ENCODE measurements around the gene SRGAP2B.
"Not testable (repeated sequence)": the region's sequence is repeated elsewhere in the genome, so short reads cannot be mapped to it uniquely, and the experiment has no call there.

Gene SRGAP2B

GRCh38 chr1:144966488-144966887 lies 128.6 kb downstream of the SRGAP2B start:
- not testable (repeated sequence) for DNase-seq; H3K4me1 ChIP-seq (ENCODE audit: insufficient read depth, low read length); H3K4me2 ChIP-seq (ENCODE audit: insufficient read depth, low read length); H4K20me1 ChIP-seq (ENCODE audit: insufficient read depth, low read length); H3K27ac ChIP-seq (ENCODE audit: low read length); H3K36me3 ChIP-seq (ENCODE audit: insufficient read depth, low read length); ATAC-seq (ENCODE audit: insufficient read depth, low read depth); H3K4me3 ChIP-seq (ENCODE audit: low read depth in 1 of 2, low read length in 2 of 2); H3K9ac ChIP-seq (ENCODE audit: low read depth, low read length); H2AFZ ChIP-seq (ENCODE audit: low read depth, low read length); H3K27me3 ChIP-seq (ENCODE audit: insufficient read depth, low read length, poor library complexity); H3K79me2 ChIP-seq (ENCODE audit: insufficient read depth, low read length); H3K9me3 ChIP-seq (ENCODE audit: insufficient read depth, low read length, severe bottlenecking)

DNA sequence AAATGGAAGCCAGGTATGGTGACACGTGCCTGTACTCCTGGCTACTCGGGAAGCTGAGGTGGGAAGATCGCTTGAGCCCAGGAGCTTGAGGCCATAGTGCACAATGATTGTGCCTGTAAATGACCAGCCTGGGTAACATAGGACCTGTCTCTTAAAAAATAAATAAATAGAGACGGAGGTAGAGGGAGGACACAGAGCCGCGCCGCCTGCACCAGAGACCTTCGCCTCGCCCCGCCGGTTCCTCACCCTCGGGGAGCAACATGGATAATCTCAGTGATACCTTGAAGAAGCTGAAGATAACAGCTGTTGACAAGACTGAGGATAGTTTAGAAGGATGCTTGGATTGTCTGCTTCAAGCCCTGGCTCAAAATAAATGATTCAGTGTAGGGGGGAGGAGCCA lies 130.4 kb downstream of the SRGAP2B start:
- not testable (repeated sequence) for H3K4me3 ChIP-seq (ENCODE audit: low read depth in 1 of 2, low read length in 2 of 2); H3K36me3 ChIP-seq (ENCODE audit: insufficient read depth, low read length); DNase-seq; H3K9ac ChIP-seq (ENCODE audit: low read depth, low read length); H2AFZ ChIP-seq (ENCODE audit: low read depth, low read length); H3K27me3 ChIP-seq (ENCODE audit: insufficient read depth, low read length, poor library complexity); H3K9me3 ChIP-seq (ENCODE audit: insufficient read depth, low read length, severe bottlenecking); H3K27ac ChIP-seq (ENCODE audit: low read length); H3K79me2 ChIP-seq (ENCODE audit: insufficient read depth, low read length); ATAC-seq (ENCODE audit: insufficient read depth, low read depth); H4K20me1 ChIP-seq (ENCODE audit: insufficient read depth, low read length); H3K4me2 ChIP-seq (ENCODE audit: insufficient read depth, low read length); H3K4me1 ChIP-seq (ENCODE audit: insufficient read depth, low read length)

GRCh38 chr1:144964186-144964585 lies 130.9 kb downstream of the SRGAP2B start:
- not testable (repeated sequence) for H3K36me3 ChIP-seq (ENCODE audit: insufficient read depth, low read length); ATAC-seq (ENCODE audit: insufficient read depth, low read depth); H2AFZ ChIP-seq (ENCODE audit: low read depth, low read length); H3K4me1 ChIP-seq (ENCODE audit: insufficient read depth, low read length); H3K27ac ChIP-seq (ENCODE audit: low read length); H3K9me3 ChIP-seq (ENCODE audit: insufficient read depth, low read length, severe bottlenecking); H3K4me3 ChIP-seq (ENCODE audit: low read depth in 1 of 2, low read length in 2 of 2); H3K27me3 ChIP-seq (ENCODE audit: insufficient read depth, low read length, poor library complexity); H4K20me1 ChIP-seq (ENCODE audit: insufficient read depth, low read length); H3K9ac ChIP-seq (ENCODE audit: low read depth, low read length); DNase-seq; H3K79me2 ChIP-seq (ENCODE audit: insufficient read depth, low read length); H3K4me2 ChIP-seq (ENCODE audit: insufficient read depth, low read length)

GRCh38 chr1:144963571-144963970 lies 131.6 kb downstream of the SRGAP2B start:
- H3K36me3 ChIP-seq (ENCODE audit: insufficient read depth, low read length); DNase-seq; H4K20me1 ChIP-seq (ENCODE audit: insufficient read depth, low read length); H3K4me2 ChIP-seq (ENCODE audit: insufficient read depth, low read length); H3K9me3 ChIP-seq (ENCODE audit: insufficient read depth, low read length, severe bottlenecking); H3K79me2 ChIP-seq (ENCODE audit: insufficient read depth, low read length); H3K27ac ChIP-seq (ENCODE audit: low read length); ATAC-seq (ENCODE audit: insufficient read depth, low read depth); H2AFZ ChIP-seq (ENCODE audit: low read depth, low read length); H3K9ac ChIP-seq (ENCODE audit: low read depth, low read length); H3K27me3 ChIP-seq (ENCODE audit: insufficient read depth, low read length, poor library complexity); H3K4me1 ChIP-seq (ENCODE audit: insufficient read depth, low read length); H3K4me3 ChIP-seq (ENCODE audit: low read depth in 1 of 2, low read length in 2 of 2): not testable (repeated sequence)

DNA sequence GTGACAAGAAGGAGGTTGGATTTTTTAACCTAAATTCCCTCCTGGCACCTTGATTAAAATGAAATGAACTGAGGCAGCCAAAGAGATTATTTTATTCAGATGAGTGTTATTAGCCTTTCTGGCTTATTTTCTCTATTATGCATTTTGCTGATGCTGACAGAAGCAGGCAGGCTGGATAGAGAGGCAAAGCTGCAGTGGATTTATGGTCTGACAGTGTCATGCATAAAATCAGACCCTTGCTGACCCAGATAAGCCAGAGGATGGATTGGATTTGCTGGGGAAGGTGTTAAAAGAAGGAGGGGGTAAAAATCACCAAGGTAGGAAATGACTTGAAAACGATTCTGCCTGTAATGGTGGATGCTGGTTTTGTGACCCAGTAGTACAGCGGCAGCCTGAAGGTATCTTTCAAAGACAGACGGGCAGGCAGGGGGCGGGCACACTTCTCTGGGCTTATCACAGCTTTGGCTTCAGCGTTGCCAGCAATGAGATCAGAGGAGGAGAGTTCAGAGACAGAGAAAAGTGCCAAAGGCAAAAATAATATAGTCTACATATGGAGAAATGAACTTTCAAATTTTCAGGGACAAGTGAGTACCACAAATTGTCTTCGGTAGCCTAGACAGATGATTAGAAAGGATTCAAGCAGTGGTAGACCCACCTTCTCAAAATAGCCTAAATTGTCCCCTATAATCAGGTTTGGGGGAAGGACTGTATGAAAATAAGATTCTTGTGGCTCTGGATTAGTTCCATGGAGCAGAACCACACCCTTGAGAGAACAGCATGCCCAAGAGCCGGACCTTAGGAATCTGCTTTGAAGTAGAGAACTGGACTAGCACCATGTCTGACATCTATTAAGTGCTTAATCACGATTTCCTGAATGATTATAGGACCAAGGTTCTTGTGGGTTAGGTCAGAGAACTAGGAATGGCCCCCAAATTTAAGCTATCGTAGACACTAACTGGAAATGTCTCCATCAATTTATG lies 133.2 kb downstream of the SRGAP2B start:
- H4K20me1 ChIP-seq (ENCODE audit: insufficient read depth, low read length); H3K79me2 ChIP-seq (ENCODE audit: insufficient read depth, low read length); H3K4me2 ChIP-seq (ENCODE audit: insufficient read depth, low read length); ATAC-seq (ENCODE audit: insufficient read depth, low read depth); H3K4me3 ChIP-seq (ENCODE audit: low read depth in 1 of 2, low read length in 2 of 2); DNase-seq; H3K27ac ChIP-seq (ENCODE audit: low read length); H3K36me3 ChIP-seq (ENCODE audit: insufficient read depth, low read length); H3K9me3 ChIP-seq (ENCODE audit: insufficient read depth, low read length, severe bottlenecking); H3K27me3 ChIP-seq (ENCODE audit: insufficient read depth, low read length, poor library complexity); H3K9ac ChIP-seq (ENCODE audit: low read depth, low read length); H2AFZ ChIP-seq (ENCODE audit: low read depth, low read length); H3K4me1 ChIP-seq (ENCODE audit: insufficient read depth, low read length): not testable (repeated sequence)

GRCh38 chr1:144960929-144961488 lies 134.1 kb downstream of the SRGAP2B start:
- not testable (repeated sequence) for H3K36me3 ChIP-seq (ENCODE audit: insufficient read depth, low read length); H4K20me1 ChIP-seq (ENCODE audit: insufficient read depth, low read length); H2AFZ ChIP-seq (ENCODE audit: low read depth, low read length); H3K9me3 ChIP-seq (ENCODE audit: insufficient read depth, low read length, severe bottlenecking); H3K79me2 ChIP-seq (ENCODE audit: insufficient read depth, low read length); H3K4me1 ChIP-seq (ENCODE audit: insufficient read depth, low read length); H3K27me3 ChIP-seq (ENCODE audit: insufficient read depth, low read length, poor library complexity); H3K9ac ChIP-seq (ENCODE audit: low read depth, low read length); DNase-seq; H3K4me2 ChIP-seq (ENCODE audit: insufficient read depth, low read length); H3K4me3 ChIP-seq (ENCODE audit: low read depth in 1 of 2, low read length in 2 of 2); H3K27ac ChIP-seq (ENCODE audit: low read length); ATAC-seq (ENCODE audit: insufficient read depth, low read depth)

GRCh38 chr1:144948390-144948789 lies 146.7 kb downstream of the SRGAP2B start:
- H3K4me2 ChIP-seq (ENCODE audit: insufficient read depth, low read length); H3K27me3 ChIP-seq (ENCODE audit: insufficient read depth, low read length, poor library complexity); H3K9me3 ChIP-seq (ENCODE audit: insufficient read depth, low read length, severe bottlenecking); H3K36me3 ChIP-seq (ENCODE audit: insufficient read depth, low read length); H3K4me3 ChIP-seq (ENCODE audit: low read depth in 1 of 2, low read length in 2 of 2); H3K27ac ChIP-seq (ENCODE audit: low read length); H3K9ac ChIP-seq (ENCODE audit: low read depth, low read length); H2AFZ ChIP-seq (ENCODE audit: low read depth, low read length); H3K79me2 ChIP-seq (ENCODE audit: insufficient read depth, low read length); H3K4me1 ChIP-seq (ENCODE audit: insufficient read depth, low read length); H4K20me1 ChIP-seq (ENCODE audit: insufficient read depth, low read length); DNase-seq; ATAC-seq (ENCODE audit: insufficient read depth, low read depth): not testable (repeated sequence)

DNA sequence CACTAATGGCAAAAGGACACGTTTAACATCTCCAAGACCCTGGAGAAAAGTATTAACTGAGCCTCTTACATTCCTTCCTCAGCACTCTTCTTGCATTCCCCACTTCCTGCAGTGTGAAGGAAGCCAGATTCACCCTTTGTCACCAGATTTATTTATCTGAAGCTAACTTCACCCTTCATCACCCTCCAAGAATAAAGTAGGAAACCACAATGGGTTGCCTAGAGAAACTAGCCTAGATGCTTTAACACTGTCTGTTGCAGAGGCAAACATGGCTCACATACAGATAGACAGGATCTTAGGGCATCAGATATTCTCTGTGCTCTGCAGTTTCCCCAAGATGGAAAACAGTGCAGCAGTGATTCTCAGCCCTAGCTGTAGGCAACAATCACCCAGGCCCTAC lies 147.6 kb downstream of the SRGAP2B start:
- not testable (repeated sequence) for H3K9ac ChIP-seq (ENCODE audit: low read depth, low read length)

More for the DNA sequence above, 147.6 kb downstream of the SRGAP2B start:
- H3K27me3 ChIP-seq (ENCODE audit: insufficient read depth, low read length, poor library complexity); H3K4me2 ChIP-seq (ENCODE audit: insufficient read depth, low read length); H3K4me1 ChIP-seq (ENCODE audit: insufficient read depth, low read length); H2AFZ ChIP-seq (ENCODE audit: low read depth, low read length); H3K9me3 ChIP-seq (ENCODE audit: insufficient read depth, low read length, severe bottlenecking); DNase-seq; H4K20me1 ChIP-seq (ENCODE audit: insufficient read depth, low read length); H3K4me3 ChIP-seq (ENCODE audit: low read depth in 1 of 2, low read length in 2 of 2); H3K79me2 ChIP-seq (ENCODE audit: insufficient read depth, low read length); H3K36me3 ChIP-seq (ENCODE audit: insufficient read depth, low read length); H3K27ac ChIP-seq (ENCODE audit: low read length): not testable (repeated sequence)
- ATAC-seq (ENCODE audit: insufficient read depth, low read depth): peak; percentile 69
